GM12801 (cell line): ENCODE measurements around the gene PDE9A.

Source experiments
- CTCF ChIP-seq: IDR thresholded peaks from one replicate; pipeline ENCODE4 v1.5.1; 2011; ENCODE audit warnings: control low read depth; ENCODE audit not compliant: insufficient read length; ENCODE audit errors: extremely low read depth

The PDE9A gene

GRCh38 chr21:42760361-42760950 is 107.0 kb downstream of the PDE9A start:
- no peak for TF ChIP-seq CTCF

- no peak for TF ChIP-seq CTCF
Observed at GRCh38 chr21:42760951-42761751, 107.7 kb downstream of the PDE9A start.

GRCh38 chr21:42761776-42762335 is 108.4 kb downstream of the PDE9A start:
- TF ChIP-seq CTCF, result no peak

- TF ChIP-seq CTCF, result no peak
Observed at GRCh38 chr21:42763581-42764442, 110.4 kb downstream of the PDE9A start.

GRCh38 chr21:42764443-42764760 is 111.0 kb downstream of the PDE9A start:
- TF ChIP-seq CTCF, result no peak

GRCh38 chr21:42764883-42765282 is 111.5 kb downstream of the PDE9A start:
- no peak for TF ChIP-seq CTCF

- no peak for TF ChIP-seq CTCF
Observed at GRCh38 chr21:42765656-42766055, 112.2 kb downstream of the PDE9A start.
